SK-N-MC (cell line): Measurements from ENCODE around the gene STPG3.

ENCODE experiments used
- EZH2 ChIP-seq: fragments of 200-600 bp; sonication (generic); IDR thresholded peaks from one replicate; pipeline ENCODE4 v1.6.1; 2017; ENCODE audit warnings: antibody characterized with exemption
- FOXP2 ChIP-seq: optimal IDR thresholded peaks from 2 replicates; pipeline ENCODE3; 2011; ENCODE audit warnings: mild to moderate bottlenecking, moderate library complexity; ENCODE audit not compliant: insufficient read depth; ENCODE audit errors: extremely low read length, control extremely low read depth

GRCh38 chr9:137269231-137269772 is 18.2 kb downstream of the STPG3 start:
- TF ChIP-seq EZH2 (no peak), FOXP2 (no peak)
